Mammary epithelial cell (primary cell): ENCODE measurements around the gene TTLL11.

Source experiments
- CTCF ChIP-seq, 2 donors: IDR thresholded peaks in 1 of 2; conservative IDR thresholded peaks in 1 of 2; 2 replicates each; pipeline ENCODE4 v1.5.1; 2011 to 2012; ENCODE audit warnings: inconsistent platforms in 2 of 2, low read length in 2 of 2, mild to moderate bottlenecking in 2 of 2, control low read depth in 1 of 2, low read depth in 1 of 2; ENCODE audit not compliant: insufficient read depth in 1 of 2; ENCODE audit errors: extremely low read depth in 1 of 2
- EZH2 ChIP-seq: IDR thresholded peaks from 2 replicates; pipeline ENCODE4 v1.6.1; 2012; ENCODE audit warnings: low read length, inconsistent platforms, borderline replicate concordance

GRCh38 chr9:122008559-122008958 is 84.5 kb downstream of the TTLL11 start:
- TF ChIP-seq EZH2 (no peak), CTCF (conservative IDR thresholded peaks at IDR 0.05 in 1 of 2, IDR thresholded peaks at IDR 0.05 in 1 of 2; ENCODE audit: extremely low read depth in 1 of 2, insufficient read depth in 1 of 2, low read depth in 1 of 2, low read length in 2 of 2) (no peak)
